ENCODE data around the gene AGTRAP.

DNA sequence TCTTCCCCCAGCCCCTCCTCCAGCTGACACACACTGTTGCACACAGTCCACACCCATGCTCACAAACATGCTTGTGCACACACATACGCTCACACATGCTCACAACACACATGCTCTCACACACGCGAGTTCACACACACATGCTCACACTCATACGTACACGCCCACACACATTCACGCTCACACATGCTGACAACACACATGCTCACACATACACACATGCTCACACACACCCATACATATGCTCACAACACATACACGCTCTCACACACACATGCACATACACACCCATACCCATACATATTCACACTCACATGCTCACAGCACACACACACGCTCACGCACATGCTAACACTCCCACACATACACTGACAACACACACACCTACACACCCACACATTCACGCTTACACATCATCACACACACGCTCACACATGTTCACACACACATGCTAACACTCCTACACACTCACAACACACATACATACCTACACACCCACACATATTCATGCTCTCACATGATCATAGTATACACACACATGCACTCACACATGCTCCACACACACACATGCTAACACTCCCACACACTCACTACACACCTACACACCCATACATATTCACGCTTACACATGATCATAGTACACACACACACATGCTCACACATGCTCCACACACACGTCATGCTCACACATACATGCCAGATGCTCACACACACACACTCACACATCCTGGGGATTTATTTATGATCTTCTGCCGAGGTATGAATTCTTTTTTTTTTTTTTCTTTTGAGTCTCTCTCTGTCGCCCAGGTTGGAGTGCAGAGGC lies 33.7 kb upstream of the AGTRAP start:
- TF ChIP-seq, protein P1, sequence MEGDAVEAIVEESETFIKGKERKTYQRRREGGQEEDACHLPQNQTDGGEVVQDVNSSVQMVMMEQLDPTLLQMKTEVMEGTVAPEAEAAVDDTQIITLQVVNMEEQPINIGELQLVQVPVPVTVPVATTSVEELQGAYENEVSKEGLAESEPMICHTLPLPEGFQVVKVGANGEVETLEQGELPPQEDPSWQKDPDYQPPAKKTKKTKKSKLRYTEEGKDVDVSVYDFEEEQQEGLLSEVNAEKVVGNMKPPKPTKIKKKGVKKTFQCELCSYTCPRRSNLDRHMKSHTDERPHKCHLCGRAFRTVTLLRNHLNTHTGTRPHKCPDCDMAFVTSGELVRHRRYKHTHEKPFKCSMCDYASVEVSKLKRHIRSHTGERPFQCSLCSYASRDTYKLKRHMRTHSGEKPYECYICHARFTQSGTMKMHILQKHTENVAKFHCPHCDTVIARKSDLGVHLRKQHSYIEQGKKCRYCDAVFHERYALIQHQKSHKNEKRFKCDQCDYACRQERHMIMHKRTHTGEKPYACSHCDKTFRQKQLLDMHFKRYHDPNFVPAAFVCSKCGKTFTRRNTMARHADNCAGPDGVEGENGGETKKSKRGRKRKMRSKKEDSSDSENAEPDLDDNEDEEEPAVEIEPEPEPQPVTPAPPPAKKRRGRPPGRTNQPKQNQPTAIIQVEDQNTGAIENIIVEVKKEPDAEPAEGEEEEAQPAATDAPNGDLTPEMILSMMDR (IDR thresholded peaks at IDR 0.05) = no peak
- no peak for TF ChIP-seq POLR2A (IDR thresholded peaks at IDR 0.05)
